Epithelial cell of esophagus (primary cell): ENCODE measurements around the gene CCDC167.

Experiments
- DNase-seq: peaks from one replicate; pipeline ENCODE4 v3.0.0; 2010; ENCODE audit warnings: low read depth
- H3K4me3 ChIP-seq: 2 replicates; pipeline ENCODE4 v1.5.1; 2011; ENCODE audit warnings: mild to moderate bottlenecking, low read length, control low read depth
- TF ChIP-seq, protein P1 (sequence below): IDR thresholded peaks from 2 replicates; pipeline ENCODE4 v1.5.1; 2011; ENCODE audit warnings: low read depth, mild to moderate bottlenecking, low read length, control low read depth, inconsistent platforms; ENCODE audit not compliant: insufficient read depth; ENCODE audit errors: missing control alignments

The CCDC167 gene

GRCh38 chr6:37523412-37523811, 23.7 kb upstream of the CCDC167 start:
- no peak overlapping the region for H3K4me3 ChIP-seq
- no peak for DNase-seq
- TF ChIP-seq, protein P1, sequence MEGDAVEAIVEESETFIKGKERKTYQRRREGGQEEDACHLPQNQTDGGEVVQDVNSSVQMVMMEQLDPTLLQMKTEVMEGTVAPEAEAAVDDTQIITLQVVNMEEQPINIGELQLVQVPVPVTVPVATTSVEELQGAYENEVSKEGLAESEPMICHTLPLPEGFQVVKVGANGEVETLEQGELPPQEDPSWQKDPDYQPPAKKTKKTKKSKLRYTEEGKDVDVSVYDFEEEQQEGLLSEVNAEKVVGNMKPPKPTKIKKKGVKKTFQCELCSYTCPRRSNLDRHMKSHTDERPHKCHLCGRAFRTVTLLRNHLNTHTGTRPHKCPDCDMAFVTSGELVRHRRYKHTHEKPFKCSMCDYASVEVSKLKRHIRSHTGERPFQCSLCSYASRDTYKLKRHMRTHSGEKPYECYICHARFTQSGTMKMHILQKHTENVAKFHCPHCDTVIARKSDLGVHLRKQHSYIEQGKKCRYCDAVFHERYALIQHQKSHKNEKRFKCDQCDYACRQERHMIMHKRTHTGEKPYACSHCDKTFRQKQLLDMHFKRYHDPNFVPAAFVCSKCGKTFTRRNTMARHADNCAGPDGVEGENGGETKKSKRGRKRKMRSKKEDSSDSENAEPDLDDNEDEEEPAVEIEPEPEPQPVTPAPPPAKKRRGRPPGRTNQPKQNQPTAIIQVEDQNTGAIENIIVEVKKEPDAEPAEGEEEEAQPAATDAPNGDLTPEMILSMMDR = no peak

DNA sequence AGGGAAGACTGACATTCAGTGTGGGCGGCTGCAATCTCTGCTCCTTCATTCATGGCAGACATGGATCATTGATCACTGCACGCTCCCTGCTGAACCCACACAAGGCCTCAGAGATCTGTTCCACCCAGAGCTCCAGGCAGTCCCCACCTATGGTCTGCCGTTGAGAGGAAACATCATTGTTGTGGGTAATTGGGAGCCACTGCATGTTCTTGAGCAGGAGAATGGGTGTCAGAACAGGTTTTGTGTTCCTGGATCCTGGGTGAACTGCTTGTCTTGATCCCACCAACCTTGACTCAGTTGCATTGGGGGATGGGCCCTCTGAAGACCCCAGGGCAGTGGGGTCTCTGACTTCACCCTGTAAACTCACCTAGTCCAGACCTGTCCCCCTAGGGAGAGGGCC, 23.1 kb upstream of the CCDC167 start:
- no peak overlapping the region for H3K4me3 ChIP-seq
- TF ChIP-seq, protein P1 = no peak
- DNase-seq = no peak

- H3K4me3 ChIP-seq = no peak overlapping the region
- TF ChIP-seq, protein P1 = no peak
- no peak for DNase-seq
Observed at GRCh38 chr6:37521674-37522073, 22.0 kb upstream of the CCDC167 start.

DNA sequence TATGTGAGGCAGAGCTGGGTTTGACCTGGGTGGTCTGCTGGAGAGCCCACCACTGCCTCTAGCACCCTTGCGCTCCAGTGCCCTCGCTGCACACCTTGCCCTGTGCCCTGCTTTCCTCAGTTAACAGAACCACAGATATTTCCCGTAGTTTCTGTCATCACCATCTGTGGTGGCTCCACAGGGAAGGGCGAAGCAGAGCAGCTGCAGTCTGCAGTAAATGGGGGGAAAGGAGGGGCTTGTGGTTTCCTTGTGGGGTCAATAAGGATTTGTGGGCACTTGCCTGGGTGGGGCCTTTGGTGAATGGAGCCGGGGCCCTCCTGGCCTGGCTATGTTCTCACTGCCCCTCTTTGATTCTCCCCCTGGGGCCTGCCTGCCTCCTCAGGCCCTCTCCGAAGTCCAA, 21.2 kb upstream of the CCDC167 start:
- H3K4me3 ChIP-seq = no peak overlapping the region
- no peak for DNase-seq
- TF ChIP-seq, protein P1 = no peak

DNA sequence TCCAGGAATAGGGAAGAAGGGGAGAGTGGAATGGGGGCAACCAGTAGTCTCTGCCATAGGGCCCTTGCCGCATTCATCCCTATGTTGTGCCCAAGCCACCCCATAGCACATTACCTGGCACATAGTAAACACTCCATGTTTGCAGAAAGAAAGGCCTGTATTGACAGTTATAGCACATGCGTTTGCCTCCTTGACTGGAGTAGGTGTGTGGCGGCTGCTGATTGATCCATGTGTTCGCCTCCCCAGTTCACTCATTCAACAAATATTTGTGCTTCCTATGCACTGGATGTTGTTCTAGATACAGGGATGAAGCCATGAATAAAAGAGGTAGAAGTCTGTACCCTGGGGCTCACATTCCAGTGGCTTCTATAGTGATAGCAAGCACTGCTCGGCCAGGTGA, 19.8 kb upstream of the CCDC167 start:
- H3K4me3 ChIP-seq = no peak overlapping the region
- TF ChIP-seq, protein P1 = no peak

GRCh38 chr6:37518116-37518515, 18.4 kb upstream of the CCDC167 start:
- TF ChIP-seq, protein P1 = no peak
- no peak for DNase-seq
- no peak overlapping the region for H3K4me3 ChIP-seq

More for the DNA sequence above, 19.8 kb upstream of the CCDC167 start:
- no peak for DNase-seq

- H3K4me3 ChIP-seq = no peak overlapping the region
- no peak for DNase-seq
- TF ChIP-seq, protein P1 = no peak
Observed at GRCh38 chr6:37517411-37517812, 17.7 kb upstream of the CCDC167 start.
